AG04449 (cell line): ENCODE measurements around the gene LATS2.

Experiments used
- CTCF ChIA-PET: fragments of 350-600 bp; formaldehyde crosslinking; extraction: SDS; loops from one replicate; lab custom pipeline; 2021; ENCODE audit warnings: antibody characterized with exemption; lab: Yijun Ruan, JAX
- POLR2A ChIA-PET: fragments of 400-600, 350-600 bp; formaldehyde crosslinking; extraction: SDS; loops from one replicate; lab custom pipeline; 2020; ENCODE audit warnings: antibody characterized with exemption, inconsistent platforms; lab: Yijun Ruan, JAX
- DNase-seq: peaks from one replicate; pipeline ENCODE4 v3.0.0-alpha.2; 2010; ENCODE audit warnings: low read depth, low spot score
- H3K4me3 ChIP-seq: 2 replicates; pipeline ENCODE4 v1.5.1; 2011; ENCODE audit warnings: low read depth, mild to moderate bottlenecking, control low read depth, low read length
- TF ChIP-seq, protein P1 (sequence below): IDR thresholded peaks from one replicate; pipeline ENCODE4 v1.5.1; 2011; ENCODE audit warnings: mild to moderate bottlenecking, moderate library complexity, low read length, control low read depth, inconsistent platforms; ENCODE audit not compliant: insufficient read depth; ENCODE audit errors: missing control alignments

Gene LATS2

DNA sequence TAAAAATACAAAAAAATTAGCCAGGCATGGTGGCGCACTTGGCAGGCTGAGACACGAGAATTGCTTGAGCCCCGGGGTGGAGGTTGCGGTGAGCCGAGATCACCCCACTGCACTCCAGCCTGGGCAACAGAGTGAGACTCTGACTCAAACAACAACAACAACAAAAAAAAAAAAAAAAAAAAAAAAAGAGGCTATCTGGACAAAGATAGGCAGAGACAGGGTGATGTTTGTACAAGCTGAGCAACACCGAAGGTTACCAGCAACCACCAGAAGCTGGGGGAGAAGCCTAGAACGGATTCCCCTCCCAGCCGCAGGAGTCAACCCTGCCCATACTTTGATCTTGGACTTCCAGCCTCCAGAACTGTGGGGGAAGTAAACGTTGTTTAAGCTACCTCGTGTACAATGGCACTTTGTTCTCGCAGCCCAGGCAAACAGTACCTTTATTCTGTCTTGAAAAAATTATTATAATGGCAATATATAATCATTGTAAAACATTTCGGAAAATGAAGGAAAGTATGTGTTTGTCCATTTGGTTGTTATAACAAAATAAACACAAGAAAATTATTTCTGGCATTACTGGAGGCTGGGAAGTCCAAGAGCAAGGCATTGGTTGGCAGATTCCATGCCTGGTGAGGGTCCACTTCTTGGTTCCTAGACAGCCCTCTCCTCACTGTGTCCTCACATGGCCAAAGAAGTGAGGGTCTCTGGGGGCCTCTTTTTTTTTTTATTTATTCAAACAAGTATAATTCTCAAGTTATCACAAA lies 39.8 kb upstream of the LATS2 start:
- CTCF ChIA-PET, result no interaction called here
- POLR2A ChIA-PET, result no interaction called here

DNA sequence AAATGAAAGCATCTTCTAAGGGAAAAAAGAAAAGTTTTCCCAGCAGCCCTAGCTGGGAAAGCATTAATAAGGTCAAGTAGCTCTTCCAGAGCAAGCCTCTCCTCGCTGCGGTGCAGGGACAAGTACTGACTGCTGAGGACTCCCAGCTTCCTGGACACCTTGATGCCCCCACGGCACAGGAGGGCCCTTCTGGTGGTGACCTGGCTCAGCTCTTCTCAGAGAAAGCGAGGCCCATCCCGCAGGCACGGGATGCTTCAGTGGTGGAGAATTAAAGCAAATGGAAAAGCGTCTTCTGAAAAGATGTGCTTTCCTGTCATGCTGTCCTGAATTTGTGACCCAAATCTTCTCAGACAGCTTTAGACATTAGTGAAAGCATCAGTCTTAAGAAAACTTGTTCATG lies 38.8 kb upstream of the LATS2 start:
- POLR2A ChIA-PET, result no interaction called here

More for the DNA sequence above, 39.8 kb upstream of the LATS2 start:
- DNase-seq, result no peak
- no peak overlapping the region for H3K4me3 ChIP-seq
- TF ChIP-seq, protein P1, sequence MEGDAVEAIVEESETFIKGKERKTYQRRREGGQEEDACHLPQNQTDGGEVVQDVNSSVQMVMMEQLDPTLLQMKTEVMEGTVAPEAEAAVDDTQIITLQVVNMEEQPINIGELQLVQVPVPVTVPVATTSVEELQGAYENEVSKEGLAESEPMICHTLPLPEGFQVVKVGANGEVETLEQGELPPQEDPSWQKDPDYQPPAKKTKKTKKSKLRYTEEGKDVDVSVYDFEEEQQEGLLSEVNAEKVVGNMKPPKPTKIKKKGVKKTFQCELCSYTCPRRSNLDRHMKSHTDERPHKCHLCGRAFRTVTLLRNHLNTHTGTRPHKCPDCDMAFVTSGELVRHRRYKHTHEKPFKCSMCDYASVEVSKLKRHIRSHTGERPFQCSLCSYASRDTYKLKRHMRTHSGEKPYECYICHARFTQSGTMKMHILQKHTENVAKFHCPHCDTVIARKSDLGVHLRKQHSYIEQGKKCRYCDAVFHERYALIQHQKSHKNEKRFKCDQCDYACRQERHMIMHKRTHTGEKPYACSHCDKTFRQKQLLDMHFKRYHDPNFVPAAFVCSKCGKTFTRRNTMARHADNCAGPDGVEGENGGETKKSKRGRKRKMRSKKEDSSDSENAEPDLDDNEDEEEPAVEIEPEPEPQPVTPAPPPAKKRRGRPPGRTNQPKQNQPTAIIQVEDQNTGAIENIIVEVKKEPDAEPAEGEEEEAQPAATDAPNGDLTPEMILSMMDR, result no peak

DNA sequence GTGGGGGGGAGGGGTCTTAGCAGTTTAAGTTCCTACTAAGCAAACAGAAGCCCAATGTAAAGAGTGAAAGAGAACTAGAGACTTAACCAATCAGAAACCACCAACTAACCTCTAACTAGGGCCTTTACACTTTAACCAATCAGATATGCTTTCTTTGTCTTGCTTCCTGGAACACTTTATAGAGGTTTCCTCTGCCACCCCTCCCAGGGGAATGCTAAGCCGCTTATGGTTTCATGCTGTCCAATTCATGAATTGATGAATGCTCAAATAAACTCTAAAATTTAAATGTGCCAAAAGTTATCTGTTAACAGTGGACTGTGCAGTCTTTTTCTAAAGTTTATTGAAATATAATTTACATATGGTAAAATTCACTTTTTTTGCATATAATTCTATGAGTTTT lies 33.9 kb upstream of the LATS2 start:
- no peak for DNase-seq
- CTCF ChIA-PET, result no interaction called here
- POLR2A ChIA-PET, result no interaction called here
- H3K4me3 ChIP-seq, result no peak overlapping the region
- TF ChIP-seq, protein P1, result no peak

More for the DNA sequence above, 38.8 kb upstream of the LATS2 start:
- H3K4me3 ChIP-seq, result no peak overlapping the region
- TF ChIP-seq, protein P1, result no peak
- no peak for DNase-seq
- CTCF ChIA-PET, result interaction anchor here (0.9 kb wide), 1 partner anchor 35 kb away, joined by 3 read pairs; no protein-coding TSS in a partner anchor

DNA sequence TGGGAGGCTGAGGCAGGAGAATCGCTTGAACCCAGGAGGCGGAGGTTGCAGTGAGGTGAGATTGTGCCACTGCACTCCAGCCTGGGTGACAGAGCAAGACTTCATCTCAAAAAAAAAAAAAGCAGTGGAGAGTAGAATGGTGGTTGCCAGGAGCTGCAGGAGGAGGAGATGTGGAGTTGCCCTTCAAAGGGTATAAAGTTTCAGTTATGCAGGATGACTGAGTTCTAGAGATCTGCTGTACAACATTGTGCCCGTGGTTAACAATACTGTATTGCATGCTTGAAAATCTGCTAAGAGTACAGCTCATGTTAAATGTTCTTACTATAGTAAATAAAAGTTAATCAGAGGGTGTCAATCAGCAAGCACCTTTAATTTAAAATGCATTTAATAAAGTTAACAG lies 28.4 kb upstream of the LATS2 start:
- ChIA-PET POLR2A (no interaction called here), CTCF (no interaction called here)
- TF ChIP-seq, protein P1, result no peak
- DNase-seq, result no peak
- H3K4me3 ChIP-seq, result no peak overlapping the region

DNA sequence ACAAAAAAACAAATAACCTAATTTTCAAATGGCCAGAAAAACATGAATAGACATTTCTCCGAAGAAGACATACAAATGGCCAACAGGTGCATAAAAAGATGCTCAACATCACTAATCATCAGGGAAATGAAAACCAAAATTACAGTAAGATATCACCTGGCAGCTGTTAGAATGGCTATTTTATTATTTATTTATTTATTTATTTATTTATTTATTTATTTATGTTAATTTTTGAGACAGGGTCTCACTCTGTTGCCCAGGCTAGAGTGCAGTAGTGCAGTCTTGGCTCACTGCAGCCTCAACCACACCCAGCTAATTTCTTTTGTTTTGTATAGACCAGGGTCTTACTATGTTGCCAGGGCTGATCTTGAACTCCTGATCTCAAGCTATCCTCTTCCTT lies 27.1 kb upstream of the LATS2 start:
- ChIA-PET CTCF (interaction anchor here (0.6 to 1.6 kb wide), 2 partner anchors 17 to 28 kb away, joined by 3 to 4 read pairs; no protein-coding TSS in a partner anchor), POLR2A (no interaction called here)
- no peak for DNase-seq
- H3K4me3 ChIP-seq, result no peak overlapping the region
- TF ChIP-seq, protein P1, result no peak

DNA sequence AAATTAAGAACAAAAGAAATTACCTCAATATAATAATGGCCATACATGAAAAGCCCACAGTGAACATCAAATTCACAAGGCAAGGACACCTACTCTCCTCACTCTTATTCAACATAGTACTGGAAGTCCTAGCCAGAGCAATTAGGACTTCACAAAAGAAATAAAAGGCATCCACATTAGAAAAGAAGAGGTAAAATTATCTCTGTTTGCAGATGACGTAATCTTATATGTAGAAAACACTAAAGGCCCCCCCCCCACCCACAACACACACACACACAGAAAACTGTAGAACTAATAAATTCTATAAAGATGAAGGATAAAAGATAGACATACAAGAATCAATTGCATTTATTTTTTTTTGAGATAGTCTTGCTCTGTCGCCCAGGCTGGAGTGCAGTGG lies 25.5 kb upstream of the LATS2 start:
- no peak overlapping the region for H3K4me3 ChIP-seq
- no peak for DNase-seq
- ChIA-PET CTCF (no interaction called here), POLR2A (no interaction called here)
- TF ChIP-seq, protein P1, result no peak
